ENCODE data around the gene GPRC6A. TPM values are rescaled to one million over a fixed set of nuclear protein-coding genes. Genes with fewer than 3 reads are reported as not detected.

Gene GPRC6A, protein sequence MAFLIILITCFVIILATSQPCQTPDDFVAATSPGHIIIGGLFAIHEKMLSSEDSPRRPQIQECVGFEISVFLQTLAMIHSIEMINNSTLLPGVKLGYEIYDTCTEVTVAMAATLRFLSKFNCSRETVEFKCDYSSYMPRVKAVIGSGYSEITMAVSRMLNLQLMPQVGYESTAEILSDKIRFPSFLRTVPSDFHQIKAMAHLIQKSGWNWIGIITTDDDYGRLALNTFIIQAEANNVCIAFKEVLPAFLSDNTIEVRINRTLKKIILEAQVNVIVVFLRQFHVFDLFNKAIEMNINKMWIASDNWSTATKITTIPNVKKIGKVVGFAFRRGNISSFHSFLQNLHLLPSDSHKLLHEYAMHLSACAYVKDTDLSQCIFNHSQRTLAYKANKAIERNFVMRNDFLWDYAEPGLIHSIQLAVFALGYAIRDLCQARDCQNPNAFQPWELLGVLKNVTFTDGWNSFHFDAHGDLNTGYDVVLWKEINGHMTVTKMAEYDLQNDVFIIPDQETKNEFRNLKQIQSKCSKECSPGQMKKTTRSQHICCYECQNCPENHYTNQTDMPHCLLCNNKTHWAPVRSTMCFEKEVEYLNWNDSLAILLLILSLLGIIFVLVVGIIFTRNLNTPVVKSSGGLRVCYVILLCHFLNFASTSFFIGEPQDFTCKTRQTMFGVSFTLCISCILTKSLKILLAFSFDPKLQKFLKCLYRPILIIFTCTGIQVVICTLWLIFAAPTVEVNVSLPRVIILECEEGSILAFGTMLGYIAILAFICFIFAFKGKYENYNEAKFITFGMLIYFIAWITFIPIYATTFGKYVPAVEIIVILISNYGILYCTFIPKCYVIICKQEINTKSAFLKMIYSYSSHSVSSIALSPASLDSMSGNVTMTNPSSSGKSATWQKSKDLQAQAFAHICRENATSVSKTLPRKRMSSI
- total RNA-seq (not detected), polyA plus RNA-seq (not detected), total RNA-seq (not detected)

DNA sequence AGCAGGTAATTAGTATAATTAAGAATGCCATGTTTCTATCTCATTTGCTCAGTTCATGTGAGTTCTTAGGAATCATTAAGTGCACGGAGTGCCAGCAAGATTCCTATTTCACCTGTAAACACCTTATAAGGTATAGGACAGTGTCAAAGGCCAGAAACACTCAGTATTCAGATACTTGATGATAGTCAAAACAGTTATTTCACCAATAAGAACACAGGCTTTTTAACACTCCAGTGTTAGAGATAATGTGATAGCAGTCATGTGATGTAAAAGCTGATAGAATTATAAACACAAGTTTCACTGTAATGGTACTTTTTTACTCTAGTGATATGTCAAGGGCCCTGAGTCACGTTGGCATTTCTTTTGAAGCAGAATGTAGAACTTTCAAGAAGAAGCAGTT lies at the start of gene GPRC6A:
Gene GPRC6A, minus strand, starts transcription at position 101 of the 400 bp plus-strand sequence. Its CDS starts 70 bp downstream, at position 31.
- peaks cover 0 to 12% (median 2%) of the 10 kb centered on the region in 11 donors for H3K9me3 Mint-ChIP-seq
- H3K36me3 Mint-ChIP-seq, result no peaks in the 10 kb centered on the region
- ATAC-seq, result no peak
- Histone ChIP-seq H3K36me3 (ENCODE audit: control insufficient read depth in 2 of 3, insufficient read depth in 3 of 3, low read length in 3 of 3) (no peaks in the 10 kb centered on the region), H3K4me3 (ENCODE audit: low read length) (no peak within 1 kb of the TSS), H3K9me3 (ENCODE audit: control insufficient read depth in 2 of 3, low read length in 3 of 3) (no peaks in the 10 kb centered on the region), H3K27me3 (ENCODE audit: control insufficient read depth in 2 of 2, insufficient read depth in 2 of 2, low read length in 2 of 2) (no peaks in the 10 kb centered on the region), H3K4me1 (ENCODE audit: control insufficient read depth in 2 of 2, insufficient read depth in 2 of 2, low read length in 2 of 2) (no peaks in the 10 kb centered on the region), H3K27ac (ENCODE audit: low read depth, low read length) (no peak within 1 kb of the TSS)
- no peak for DNase-seq
- POLR2A ChIA-PET, result no interaction called here
- CTCF ChIA-PET, result no interaction called here
- intact Hi-C loops (cut with micrococcal nuclease), result no loop called here
- H3K4me1 Mint-ChIP-seq, result no peaks in the 10 kb centered on the region
- no peak within 1 kb of the TSS for H3K4me3 Mint-ChIP-seq
- no peak within 1 kb of the TSS for H3K27ac Mint-ChIP-seq
- peaks cover 0 to 7% (median 1%) of the 10 kb centered on the region in 5 donors for H3K27me3 Mint-ChIP-seq

DNA sequence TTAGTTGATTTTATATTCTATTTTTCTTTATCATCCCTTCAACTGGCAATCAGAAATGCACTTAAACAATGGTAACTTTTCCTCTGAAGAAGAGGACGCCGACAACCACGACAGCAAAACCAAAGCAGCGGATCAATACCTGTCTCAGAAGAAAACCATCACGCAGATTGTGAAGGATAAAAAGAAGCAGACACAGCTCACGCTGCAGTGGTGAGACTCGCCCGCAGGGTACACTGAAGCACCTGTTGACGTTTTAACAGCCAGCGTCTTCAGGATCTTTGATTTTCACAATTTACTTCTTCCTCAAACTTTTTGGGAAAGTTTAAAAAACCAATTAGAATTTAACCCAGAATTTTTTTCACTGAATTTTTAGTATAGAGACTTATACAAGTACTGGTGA lies 48.9 kb upstream of the GPRC6A start:
- no peak for ATAC-seq
- peak overlapping the region in 3 of 10 donors; percentile 34 to 61 (median 59) for H3K4me3 Mint-ChIP-seq

DNA sequence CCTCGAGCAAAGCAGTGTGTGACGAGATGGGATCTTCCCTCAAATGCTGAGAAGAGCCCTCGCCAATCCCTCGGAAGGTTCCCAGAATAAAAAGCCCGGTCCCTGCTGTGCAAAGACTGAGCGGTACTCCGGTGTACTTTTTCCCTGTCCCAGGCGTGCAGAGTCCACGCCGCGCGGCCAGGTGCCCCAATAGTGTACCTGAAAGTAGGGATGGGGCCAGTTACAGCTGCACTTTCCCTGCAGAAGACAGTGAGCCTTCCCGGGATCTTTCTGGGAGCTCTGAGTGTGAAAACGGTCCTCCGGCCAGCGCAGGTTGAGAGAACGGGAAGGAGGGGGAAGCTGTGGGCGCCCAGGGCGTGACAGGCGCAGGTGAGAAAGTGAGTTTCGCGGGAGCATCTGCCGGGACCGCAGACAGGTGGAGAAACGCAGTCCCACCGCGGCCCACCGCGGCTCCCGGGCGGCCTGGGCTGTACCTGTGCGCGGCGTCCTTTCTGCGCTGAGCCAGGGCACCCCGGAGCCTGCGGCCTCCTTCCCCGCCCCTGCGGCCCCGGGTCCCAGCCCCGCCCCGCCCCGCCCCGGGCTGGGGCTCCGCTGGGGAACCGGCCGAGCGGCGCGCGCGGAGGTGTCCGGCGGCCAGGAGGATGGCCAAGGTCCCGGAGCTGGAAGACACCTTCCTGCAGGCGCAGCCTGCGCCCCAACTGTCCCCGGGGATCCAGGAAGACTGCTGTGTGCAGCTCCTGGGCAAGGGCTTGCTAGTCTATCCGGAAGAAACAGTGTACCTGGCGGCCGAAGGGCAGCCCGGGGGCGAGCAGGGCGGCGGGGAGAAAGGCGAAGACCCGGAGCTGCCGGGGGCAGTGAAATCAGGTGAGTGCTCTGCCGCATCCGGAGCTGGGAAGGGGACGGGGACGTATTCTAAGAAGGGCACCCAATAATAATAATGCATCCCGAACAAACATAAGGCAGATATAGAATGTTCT lies 48.0 kb upstream of the GPRC6A start, which contains the start of gene RFX6:
Gene RFX6, plus strand, starts transcription at position 608 of the 977 bp plus-strand sequence. Its CDS starts 34 bp downstream, at position 642.
- Mint-ChIP-seq H3K9me3 (peaks cover 0 to 10% (median 5%) of the 10 kb centered on the region in 11 donors), H3K27me3 (peaks cover 34 to 58% (median 43%) of the 10 kb centered on the region in 5 donors), H3K4me3 (peak within 1 kb of the TSS; percentile 21 to 73 (median 54)), H3K4me1 (peaks cover 5 to 17% (median 11%) of the 10 kb centered on the region in 7 donors), H3K36me3 (peaks cover 0 to 8% (median 0%) of the 10 kb centered on the region in 5 donors), H3K27ac (no peak within 1 kb of the TSS)
- ATAC-seq (no peak), DNase-seq (no peak)
- CTCF ChIA-PET, result no interaction called here
- Histone ChIP-seq H3K9me3 (ENCODE audit: control insufficient read depth in 2 of 3, low read length in 3 of 3) (no peaks in the 10 kb centered on the region), H3K4me1 (ENCODE audit: control insufficient read depth in 2 of 2, insufficient read depth in 2 of 2, low read length in 2 of 2) (no peaks in the 10 kb centered on the region), H3K27ac (ENCODE audit: low read depth, low read length) (no peak within 1 kb of the TSS), H3K4me3 (ENCODE audit: low read length) (no peak within 1 kb of the TSS), H3K36me3 (ENCODE audit: control insufficient read depth in 2 of 3, insufficient read depth in 3 of 3, low read length in 3 of 3) (no peaks in the 10 kb centered on the region), H3K27me3 (ENCODE audit: control insufficient read depth in 2 of 2, insufficient read depth in 2 of 2, low read length in 2 of 2) (peaks cover 0 to 4% of the 10 kb centered on the region in 2 donors)
- POLR2A ChIA-PET, result no interaction called here
- intact Hi-C loops (cut with micrococcal nuclease), result no loop called here

More for the DNA sequence above, 48.9 kb upstream of the GPRC6A start:
- CTCF ChIA-PET, result no interaction called here
- POLR2A ChIA-PET, result no interaction called here
- Histone ChIP-seq H3K4me3 (ENCODE audit: low read length) (no peak overlapping the region), H3K36me3 (ENCODE audit: control insufficient read depth in 2 of 3, insufficient read depth in 3 of 3, low read length in 3 of 3) (no peaks in the 10 kb centered on the region), H3K27ac (ENCODE audit: low read depth, low read length) (no peak overlapping the region), H3K27me3 (ENCODE audit: control insufficient read depth in 2 of 2, insufficient read depth in 2 of 2, low read length in 2 of 2) (peaks cover 0 to 4% of the 10 kb centered on the region in 2 donors), H3K9me3 (ENCODE audit: control insufficient read depth in 2 of 3, low read length in 3 of 3) (no peaks in the 10 kb centered on the region), H3K4me1 (ENCODE audit: control insufficient read depth in 2 of 2, insufficient read depth in 2 of 2, low read length in 2 of 2) (no peaks in the 10 kb centered on the region)
- Mint-ChIP-seq H3K27ac (no peak overlapping the region), H3K4me1 (peaks cover 5 to 17% (median 11%) of the 10 kb centered on the region in 7 donors), H3K36me3 (peaks cover 0 to 6% (median 0%) of the 10 kb centered on the region in 5 donors), H3K27me3 (peaks cover 34 to 53% (median 43%) of the 10 kb centered on the region in 5 donors), H3K9me3 (peaks cover 0 to 8% (median 2%) of the 10 kb centered on the region in 11 donors)
- no peak for DNase-seq
- intact Hi-C loops (cut with micrococcal nuclease), result no loop called here

DNA sequence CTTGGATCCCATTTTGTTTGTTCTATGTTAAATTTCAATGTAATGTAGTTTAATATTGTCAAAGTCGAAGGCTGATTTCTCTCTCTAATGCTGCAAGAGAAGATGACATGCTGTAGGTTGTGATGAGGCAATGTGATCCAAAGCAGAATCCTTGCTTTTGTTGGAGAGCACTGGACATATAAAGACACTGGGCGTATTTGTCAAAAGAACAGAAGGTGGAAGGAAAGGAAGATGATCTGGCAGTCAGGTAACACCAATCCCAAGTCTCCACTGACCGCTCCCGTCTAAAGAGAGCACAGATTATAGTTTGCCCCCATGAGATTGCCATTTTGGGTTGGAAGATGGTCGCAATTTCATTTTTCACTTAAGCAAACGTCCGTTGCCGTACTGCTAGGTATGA lies 47.2 kb upstream of the GPRC6A start:
- Mint-ChIP-seq H3K4me3 (peak overlapping the region; percentile 7 to 70 (median 35)), H3K27me3 (peaks cover 39 to 58% (median 43%) of the 10 kb centered on the region in 5 donors), H3K9me3 (peaks cover 0 to 10% (median 5%) of the 10 kb centered on the region in 11 donors), H3K36me3 (peaks cover 0 to 8% (median 0%) of the 10 kb centered on the region in 5 donors), H3K27ac (no peak overlapping the region), H3K4me1 (peaks cover 5 to 17% (median 11%) of the 10 kb centered on the region in 7 donors)
- CTCF ChIA-PET, result no interaction called here
- peaks cover 0 to 4% of the 10 kb centered on the region in 2 donors for H3K27me3 ChIP-seq (ENCODE audit: control insufficient read depth in 2 of 2, insufficient read depth in 2 of 2, low read length in 2 of 2)
- ATAC-seq (no peak), DNase-seq (no peak)
- POLR2A ChIA-PET, result no interaction called here
- no peak overlapping the region for H3K27ac ChIP-seq (ENCODE audit: low read depth, low read length)
- intact Hi-C loops (cut with micrococcal nuclease), result no loop called here
- H3K4me1 ChIP-seq (ENCODE audit: control insufficient read depth in 2 of 2, insufficient read depth in 2 of 2, low read length in 2 of 2), result no peaks in the 10 kb centered on the region
- no peaks in the 10 kb centered on the region for H3K36me3 ChIP-seq (ENCODE audit: control insufficient read depth in 2 of 3, insufficient read depth in 3 of 3, low read length in 3 of 3)
- no peaks in the 10 kb centered on the region for H3K9me3 ChIP-seq (ENCODE audit: control insufficient read depth in 2 of 3, low read length in 3 of 3)
- no peak overlapping the region for H3K4me3 ChIP-seq (ENCODE audit: low read length)

DNA sequence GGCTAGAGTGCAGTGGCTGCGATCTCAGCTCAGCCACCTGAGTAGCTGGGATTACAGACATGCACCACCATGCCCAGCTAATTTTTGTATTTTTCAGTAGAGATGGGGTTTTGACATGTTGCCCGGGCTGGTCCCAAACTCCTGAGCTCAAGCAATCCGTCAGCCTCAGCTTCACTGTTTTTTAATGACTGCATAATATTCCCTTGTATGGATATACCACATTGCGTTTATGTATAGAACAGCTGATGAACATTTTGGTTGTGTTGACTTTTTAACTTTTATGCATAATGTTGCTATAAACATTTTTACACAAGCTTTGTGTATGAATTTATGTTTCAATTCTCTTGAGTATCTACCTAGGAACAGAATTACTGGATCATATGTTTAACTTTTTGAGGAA lies 43.9 kb upstream of the GPRC6A start:
- Mint-ChIP-seq H3K4me3 (no peak overlapping the region), H3K4me1 (peaks cover 5 to 16% (median 11%) of the 10 kb centered on the region in 7 donors), H3K9me3 (peaks cover 0 to 15% (median 5%) of the 10 kb centered on the region in 11 donors), H3K27ac (no peak overlapping the region), H3K27me3 (peaks cover 34 to 48% (median 38%) of the 10 kb centered on the region in 5 donors), H3K36me3 (peaks cover 0 to 8% (median 0%) of the 10 kb centered on the region in 5 donors)
- Histone ChIP-seq H3K27ac (ENCODE audit: low read depth, low read length) (no peak overlapping the region), H3K9me3 (ENCODE audit: control insufficient read depth in 2 of 3, low read length in 3 of 3) (no peaks in the 10 kb centered on the region), H3K4me3 (ENCODE audit: low read length) (no peak overlapping the region), H3K27me3 (ENCODE audit: control insufficient read depth in 2 of 2, insufficient read depth in 2 of 2, low read length in 2 of 2) (peaks cover 0 to 4% of the 10 kb centered on the region in 2 donors), H3K4me1 (ENCODE audit: control insufficient read depth in 2 of 2, insufficient read depth in 2 of 2, low read length in 2 of 2) (no peaks in the 10 kb centered on the region), H3K36me3 (ENCODE audit: control insufficient read depth in 2 of 3, insufficient read depth in 3 of 3, low read length in 3 of 3) (no peaks in the 10 kb centered on the region)
- no peak for ATAC-seq
- ChIA-PET CTCF (no interaction called here), POLR2A (no interaction called here)
- intact Hi-C loops (cut with micrococcal nuclease), result no loop called here
- DNase-seq, result no peak

Measured in naive thymus-derived CD4-positive, alpha-beta T cell (primary cell).